ENCODE measurements around the gene ENTHD1.
"Not testable (repeated sequence)": the region's sequence is repeated elsewhere in the genome, so short reads cannot be mapped to it uniquely, and the experiment has no call there.

ENTHD1 gene

DNA sequence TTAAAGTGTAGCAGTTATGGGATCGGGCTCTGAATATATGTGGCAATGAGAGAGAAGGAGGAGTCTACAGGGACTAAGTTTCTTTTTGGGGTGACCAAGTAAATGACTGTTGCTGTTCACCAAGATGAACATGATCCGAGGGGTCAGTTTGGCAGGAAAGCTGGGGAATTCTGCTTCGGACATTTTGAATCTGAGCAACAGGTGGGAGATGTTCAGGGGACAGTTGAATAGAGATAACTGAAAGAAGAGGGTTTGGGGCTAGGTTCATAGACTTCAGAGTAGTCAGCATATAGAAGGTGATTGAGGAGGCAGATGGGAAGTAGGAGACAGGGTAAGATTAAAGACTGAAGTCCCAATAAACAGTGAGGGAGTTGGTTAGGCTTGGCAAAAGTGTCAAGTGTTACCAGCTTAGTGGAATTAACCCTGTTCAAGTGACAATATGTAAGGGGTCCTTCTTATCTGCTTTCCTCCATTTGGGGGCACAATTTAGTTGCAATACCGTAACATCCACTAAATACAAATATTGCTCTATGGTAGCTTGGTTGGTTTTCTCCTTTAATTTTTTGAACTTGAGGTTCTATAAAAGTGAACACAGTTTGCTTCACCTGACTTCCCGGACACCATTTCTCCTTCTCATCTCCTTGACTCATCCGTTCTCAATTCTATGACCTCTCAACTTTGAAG is 2.9 kb upstream of the ENTHD1 start:
- DNase-seq: peak; percentile 16

DNA sequence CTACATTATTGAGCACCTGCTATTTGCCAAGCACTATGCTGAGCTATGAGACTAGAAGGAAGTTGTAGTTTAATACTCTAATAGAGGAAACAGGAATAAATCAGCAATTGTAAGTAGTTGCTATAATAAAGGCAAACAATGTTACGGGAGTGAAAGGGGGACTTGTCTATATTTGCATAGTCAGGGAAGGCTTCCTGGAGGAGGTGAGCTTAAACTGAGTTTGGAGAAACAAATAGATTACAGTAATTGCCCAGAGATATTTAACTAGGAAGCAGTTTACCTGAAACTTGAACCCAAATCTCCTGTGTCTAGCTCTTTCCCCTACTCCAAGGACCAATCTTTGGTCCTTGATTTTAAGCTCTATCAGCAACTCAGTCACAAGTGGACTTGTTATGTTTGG is 2.1 kb upstream of the ENTHD1 start:
- DNase-seq: no peak

DNA sequence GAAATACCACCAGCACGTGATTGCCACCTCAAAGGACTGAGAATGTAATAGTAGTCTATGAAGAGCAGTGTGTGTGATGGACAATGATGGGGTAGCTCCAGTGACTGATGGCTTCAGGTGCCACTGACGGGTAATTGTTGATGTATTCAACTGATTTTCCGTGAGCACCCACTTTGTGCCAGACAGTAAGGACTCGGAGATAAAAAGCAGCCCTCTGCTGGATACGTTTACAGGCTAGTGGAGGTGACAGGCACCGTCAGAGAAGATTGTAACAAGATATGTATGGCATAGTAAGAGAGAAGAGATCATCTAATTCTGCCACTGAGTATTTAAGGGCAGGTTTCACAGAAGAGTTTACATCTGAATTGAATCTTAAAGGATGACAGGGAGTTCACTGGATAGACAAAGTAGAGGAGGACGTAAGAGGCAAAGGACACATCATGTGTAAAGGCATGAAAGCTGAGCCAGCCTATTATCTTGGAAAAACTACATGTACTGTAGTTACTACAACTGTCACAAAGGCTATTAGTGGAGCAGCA is 1.1 kb upstream of the ENTHD1 start:
- no peak for DNase-seq

DNA sequence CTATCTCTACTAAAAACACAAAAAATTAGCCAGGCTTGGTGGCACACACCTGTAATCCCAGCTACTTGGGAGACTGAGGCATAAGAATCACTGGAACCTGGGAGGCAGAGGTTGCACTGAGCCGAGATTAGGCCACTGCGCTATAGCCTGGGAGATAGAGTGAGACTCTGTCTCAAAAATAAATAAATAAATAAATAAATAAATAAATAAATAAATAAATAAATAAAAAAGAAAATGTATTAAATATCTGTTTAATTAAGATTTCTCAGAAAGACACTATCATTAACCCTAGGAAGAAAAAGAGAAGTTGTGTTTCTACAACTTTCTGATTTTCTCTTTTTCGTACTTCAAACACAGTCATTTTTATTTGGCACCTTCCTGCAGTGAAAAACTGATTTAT is 3.6 kb downstream of the ENTHD1 start:
- DNase-seq: not testable (repeated sequence)

DNA sequence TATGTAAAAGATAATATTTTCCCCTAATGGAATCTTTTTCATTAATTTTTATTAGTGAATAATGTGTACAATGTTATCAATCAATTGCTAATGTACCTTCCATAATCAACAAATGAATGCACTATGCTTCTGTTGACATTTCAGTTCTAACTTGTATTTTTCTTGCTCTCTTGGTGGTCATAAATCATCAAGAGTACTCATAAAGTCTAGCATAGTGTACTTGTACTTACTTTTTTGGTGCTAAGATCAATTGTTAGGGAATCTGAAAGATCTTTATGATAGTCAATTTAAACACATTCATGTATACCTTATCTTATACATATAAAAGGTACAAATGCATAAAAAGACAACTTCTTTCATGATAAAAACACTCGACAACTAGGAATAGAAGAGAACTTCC is 10.5 kb downstream of the ENTHD1 start:
- no peak for DNase-seq

DNA sequence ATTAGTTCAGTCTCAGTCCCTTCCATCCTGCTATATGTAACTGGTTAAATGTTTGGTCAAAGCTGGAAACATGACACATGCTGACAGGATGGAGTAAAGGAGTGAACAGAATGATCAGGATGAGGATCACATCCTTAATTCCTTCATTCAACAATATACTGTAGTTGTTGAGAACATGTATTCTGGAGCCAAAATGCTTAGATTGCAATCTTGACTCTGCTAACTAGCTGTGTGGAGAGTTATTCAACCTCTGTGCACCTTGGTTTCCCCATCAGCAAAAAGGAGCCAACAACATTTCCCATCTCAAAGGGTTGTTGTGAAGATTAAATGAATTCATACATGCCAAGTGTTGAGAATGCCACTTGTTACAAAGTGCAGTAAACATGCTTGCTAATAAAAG is 12.8 kb downstream of the ENTHD1 start:
- DNase-seq: no peak

DNA sequence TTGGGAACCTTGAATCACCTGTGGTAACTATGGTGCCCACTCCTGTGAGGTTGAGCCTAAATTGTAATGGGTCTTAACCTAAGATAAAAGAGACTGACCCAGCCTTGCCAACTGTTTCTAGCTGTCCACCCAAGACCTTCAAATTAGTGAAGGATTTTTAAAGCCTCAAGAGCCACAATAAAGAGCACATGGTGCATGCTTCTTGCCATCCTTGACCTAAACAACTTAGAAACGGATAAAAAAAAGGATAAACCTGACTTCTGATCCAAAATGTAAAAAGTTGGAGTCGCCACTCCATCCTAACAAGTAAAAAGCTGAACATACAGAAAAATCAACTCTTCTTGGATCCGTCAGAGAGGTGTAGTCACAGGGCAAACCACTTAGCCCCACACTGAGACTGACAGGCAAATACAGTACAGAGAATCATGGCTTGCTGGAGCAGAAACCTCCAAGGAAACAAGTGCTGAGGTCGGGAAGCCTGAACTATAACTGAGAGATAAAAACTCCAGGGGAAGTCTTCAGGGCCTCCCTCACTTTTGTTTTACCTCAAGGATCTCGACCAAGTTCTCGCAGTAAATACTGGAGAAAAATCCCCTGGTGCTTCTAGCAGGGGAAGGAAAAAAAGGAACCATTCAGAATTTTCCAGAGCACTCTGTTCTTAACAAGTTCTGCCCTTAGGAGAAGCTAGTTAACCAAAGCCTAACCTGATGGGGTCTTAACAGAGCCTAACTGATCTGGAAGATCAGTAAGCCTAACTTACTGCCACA is 16.3 kb downstream of the ENTHD1 start:
- DNase-seq: no peak

DNA sequence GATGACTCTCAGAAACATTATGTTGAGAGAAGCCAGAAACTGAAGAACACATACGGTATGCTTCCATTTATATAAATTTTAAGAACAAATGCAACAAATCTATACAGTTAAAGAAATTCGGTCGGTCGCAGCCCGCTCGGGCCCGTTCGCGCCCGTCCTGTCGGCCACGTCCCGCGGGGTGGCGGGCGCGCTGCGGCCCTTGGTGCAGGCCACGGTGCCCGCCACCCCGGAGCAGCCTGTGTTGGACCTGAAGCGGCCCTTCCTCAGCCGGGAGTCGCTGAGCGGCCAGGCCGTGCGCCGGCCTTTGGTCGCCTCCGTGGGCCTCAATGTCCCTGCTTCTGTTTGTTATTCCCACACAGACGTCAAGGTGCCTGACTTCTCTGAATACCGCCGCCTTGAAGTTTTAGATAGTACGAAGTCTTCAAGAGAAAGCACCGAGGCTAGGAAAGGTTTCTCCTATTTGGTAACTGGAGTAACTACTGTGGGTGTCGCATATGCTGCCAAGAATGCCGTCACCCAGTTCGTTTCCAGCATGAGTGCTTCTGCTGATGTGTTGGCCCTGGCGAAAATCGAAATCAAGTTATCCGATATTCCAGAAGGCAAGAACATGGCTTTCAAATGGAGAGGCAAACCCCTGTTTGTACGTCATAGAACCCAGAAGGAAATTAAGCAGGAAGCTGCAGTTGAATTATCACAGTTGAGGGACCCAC is 18.2 kb downstream of the ENTHD1 start:
- DNase-seq: not testable (repeated sequence)

DNA sequence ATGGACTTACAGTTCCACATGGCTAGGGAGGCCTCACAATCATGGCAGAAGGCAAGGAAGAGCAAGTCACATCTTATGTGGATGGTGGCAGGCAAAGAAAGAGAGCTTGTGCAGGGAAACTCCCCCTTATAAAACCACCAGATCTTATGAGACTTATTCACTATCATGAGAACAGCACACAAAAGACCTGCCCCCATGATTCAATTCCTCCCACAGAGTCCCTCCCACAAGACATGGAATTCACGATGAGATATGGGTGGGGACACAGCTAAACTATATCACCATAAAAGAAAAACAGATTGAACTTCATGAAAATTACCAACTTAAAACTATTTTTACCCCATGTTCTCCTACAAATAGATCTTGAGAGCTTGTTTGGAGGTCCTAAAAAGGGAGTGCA is 19.6 kb downstream of the ENTHD1 start:
- DNase-seq: no peak

DNA sequence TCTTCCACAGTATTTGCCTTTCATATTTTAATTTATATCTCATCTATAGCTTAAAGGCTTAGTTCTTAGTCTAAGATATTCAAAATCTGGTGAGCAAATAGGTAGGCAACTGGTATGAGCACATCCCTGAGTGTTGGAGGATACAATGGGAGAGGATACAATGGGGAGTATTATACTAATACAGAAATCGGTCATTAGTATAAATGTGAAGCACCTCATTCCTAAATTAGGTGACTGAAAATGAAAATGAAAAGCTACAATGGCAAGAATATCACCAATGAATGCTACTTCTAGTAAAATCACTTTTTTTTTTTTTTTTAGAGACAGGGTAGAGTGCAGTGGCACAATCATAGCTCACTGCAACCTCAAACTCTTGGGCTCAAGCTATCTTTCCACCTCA is 21.0 kb downstream of the ENTHD1 start:
- DNase-seq: no peak

DNA sequence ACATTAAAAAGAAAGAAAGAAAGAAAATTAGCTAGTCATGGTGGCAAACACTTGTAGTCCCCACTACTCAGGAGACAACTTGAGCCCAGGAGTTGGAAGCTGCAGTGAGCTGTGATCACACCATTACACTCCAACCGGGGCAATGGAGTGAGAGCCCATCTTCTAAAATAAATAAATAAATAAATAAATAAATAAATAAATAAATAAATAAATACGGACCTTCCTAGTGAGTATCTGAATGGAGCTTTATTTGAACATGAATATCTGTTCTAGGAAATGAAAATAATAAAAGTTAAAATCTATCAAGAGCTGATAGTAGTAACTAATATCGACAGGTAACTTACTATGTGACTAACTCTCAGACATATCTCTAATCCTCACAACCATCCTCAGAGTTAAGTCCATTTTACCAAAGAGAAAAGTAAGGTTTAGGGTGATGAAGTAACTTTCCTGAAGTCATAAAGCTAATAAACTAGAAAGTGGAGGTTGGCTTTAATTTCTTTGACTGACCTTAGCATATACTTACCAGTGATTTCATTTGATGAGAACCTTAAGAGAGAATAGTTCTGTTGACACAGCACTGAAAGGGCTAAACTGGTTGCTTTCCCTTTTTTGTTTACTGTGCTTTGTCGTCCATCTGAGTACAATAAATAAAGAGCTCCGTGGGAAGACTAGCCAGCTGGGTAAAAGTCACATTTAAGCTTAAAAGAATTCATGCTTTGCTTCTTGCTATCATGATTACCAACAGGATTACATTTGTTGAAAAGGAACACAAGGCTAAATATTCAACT is 22.4 kb downstream of the ENTHD1 start:
- no peak for DNase-seq

DNA sequence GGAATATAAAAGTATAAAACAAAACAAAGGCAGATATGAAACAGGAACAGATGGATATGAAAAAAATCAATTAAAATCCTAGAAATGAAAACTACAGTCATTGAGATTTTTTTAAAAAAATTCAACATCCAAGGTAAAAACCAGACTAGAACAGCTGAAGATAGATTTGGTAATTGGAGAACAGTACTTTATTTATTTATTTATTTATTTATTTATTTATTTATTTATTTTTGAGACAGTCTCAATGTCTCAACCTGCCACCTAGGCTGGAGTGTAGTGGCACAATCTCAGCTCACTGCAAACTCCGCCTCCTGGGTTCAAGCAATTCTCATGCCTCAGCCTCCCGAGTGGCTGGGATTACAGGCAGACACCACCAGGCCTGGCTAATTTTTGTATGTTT is 23.8 kb downstream of the ENTHD1 start:
- not testable (repeated sequence) for DNase-seq

DNA sequence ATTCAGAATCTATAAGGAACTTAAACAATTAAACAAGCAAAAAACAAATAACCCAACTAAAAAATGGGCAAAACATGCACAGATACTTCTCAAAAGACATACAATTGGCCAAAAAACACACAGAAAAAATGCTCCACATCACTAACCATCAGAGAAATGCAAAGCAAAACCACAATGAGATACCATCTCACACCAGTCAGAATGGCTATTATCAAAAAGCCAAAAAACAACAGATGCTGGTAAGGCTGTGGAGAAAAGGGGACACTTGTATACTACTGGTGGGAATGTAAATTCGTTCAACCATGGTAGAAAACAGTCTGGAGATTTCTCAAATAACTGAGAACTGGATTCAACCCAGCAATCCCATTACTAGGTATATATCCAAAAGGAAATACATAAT is 24.8 kb downstream of the ENTHD1 start:
- DNase-seq: no peak

DNA sequence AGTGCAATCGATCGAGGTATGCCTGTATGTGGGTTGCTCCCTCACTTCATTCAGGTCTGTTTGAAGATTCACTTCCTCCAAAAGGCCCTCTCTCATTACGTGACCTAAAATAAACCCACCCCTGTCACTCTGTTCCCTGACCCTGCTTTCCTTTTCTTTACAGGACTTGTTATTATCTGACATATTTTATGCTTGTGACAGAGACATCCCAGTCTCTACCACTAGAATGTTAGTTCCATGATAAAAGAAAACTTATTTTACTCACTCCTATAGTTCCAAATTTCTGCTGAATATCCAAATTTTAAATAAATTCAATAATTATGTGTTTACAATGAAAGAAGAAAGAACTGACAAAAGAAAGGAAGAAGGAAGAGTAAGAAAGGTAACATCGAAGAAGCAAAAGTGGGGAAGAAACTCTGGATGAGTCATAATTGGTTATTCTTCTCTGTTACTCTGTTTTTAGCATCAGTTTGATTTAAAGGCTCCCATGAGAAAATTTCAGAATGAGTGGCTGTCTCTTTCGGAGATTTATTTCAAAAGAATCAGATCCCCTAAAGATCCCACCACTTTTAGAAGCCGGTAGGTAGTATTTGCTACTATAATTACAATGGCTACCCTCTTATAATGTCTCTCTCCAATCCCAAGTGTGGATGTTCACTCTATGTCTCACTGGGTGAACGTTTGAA is 33.5 kb downstream of the ENTHD1 start:
- DNase-seq: no peak

DNA sequence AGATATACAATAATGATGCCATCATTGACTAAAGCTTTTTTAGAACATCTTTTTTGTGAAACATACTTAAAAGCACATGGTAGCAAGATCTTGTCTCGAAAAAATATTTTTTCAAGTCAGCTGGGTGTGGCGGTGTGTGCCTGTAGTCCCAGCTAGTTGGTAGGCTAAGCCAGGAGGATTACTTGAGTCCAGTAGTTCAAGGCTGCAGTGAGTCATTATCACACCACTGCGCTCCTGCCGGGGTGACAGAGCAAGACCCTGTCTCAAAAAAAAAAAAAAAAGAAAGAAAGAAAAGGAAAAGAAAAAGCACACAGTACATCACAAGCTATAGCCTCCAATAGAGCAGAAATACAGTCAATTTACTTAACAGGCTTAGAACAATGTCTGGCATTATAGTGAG is 37.0 kb downstream of the ENTHD1 start:
- no peak for DNase-seq

DNA sequence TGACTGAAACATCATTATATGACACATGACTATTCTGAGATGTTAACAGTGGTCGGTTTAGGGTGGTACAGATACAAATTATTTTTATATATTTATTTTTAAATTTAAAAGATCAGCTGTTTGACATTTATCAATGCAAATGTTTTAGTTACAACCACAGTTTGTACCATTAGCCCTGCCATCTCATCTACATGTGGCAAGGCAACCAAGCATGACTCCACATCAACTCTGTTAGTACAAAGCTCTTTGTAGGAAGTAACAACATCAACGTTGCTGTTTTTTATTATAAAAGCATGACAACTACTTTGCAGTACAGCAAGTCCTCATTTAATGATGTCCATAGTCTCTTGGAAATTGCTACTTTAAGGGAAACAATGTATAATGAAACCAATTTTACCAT is 40.8 kb downstream of the ENTHD1 start:
- no peak for DNase-seq

DNA sequence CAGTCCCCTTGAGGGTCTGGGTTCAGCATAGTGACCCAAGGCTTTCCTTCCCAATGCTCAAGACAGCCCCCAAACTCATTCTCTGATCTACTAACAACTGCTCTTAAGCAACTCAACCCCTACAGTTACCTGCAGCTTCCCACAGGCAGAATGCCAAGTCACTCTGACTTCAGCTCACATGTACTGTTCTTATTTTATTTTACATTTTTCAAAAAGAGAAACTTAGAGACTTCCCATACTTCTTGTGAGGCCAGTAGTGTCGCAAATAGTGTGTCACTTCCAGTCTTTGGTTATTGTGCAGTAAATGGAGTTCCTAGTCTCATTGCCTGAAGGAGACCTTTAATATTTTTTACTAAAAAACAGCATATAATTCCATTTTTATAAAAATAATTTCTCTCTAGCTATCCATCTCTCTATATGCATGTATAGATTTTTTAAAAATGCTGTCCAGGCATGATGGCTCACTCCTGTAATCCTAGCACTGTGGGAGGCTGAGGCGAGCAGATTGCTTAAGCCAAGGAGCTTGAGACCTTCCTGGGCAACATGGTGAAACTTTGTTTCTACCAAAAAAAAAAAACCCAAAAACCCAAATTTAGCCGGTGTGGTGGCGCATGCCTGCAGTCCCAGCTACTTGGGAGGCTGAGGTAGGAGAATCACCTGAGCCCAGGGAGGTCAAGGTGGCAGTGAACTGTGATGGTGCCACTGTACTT is 41.8 kb downstream of the ENTHD1 start:
- no peak for DNase-seq

DNA sequence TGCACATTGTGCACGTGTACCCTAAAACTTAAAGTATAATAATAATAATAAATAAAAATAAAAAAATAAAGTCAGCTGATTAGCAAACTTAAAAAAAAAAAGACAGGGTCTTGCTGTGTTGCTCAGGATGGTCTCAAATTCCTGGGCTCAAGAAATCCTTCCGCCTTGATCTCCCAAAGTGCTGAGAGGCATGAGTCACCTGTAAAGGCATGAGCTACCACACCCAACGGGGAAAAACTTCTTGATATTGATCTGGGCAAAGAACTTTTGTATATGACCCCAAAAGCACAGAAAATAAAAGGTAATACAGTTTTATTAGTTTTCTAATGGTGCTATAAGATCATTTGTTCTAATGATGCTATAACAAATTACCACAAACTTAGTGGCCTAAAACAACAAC is 46.1 kb downstream of the ENTHD1 start:
- DNase-seq: no peak

DNA sequence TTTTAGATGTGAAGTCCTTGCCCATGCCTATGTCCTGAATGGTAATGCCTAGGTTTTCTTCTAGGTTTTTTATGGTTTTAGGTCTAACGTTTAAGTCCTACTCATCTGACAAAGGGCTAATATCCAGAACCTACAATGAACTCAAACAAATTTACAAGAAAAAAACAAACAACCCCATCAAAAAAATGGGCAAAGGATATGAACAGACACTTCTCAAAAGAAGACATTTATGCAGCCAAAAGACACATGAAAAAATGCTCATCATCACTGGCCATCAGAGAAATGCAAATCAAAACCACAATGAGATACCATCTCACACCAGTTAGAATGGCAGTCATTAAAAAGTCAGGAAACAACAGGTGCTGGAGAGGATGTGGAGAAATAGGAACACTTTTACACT is 47.0 kb downstream of the ENTHD1 start:
- not testable (repeated sequence) for DNase-seq

DNA sequence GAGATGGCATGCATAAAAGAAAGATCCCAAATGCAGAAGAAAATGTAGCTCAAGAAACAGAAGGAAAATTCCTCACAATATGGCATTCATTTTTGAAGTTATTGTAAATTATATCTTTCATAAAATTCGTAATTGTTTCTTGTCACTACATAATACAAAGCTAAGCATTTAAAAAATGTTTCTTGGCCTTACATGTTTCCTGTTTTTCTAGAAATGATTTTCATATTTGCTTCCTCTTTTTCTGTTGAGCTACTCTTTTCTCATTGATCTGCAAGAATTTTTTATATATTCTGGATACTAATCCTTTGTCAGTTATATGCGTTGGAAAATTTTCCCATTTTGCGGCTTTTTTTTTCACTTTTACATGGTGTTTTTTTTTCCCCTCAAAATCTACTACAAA is 48.0 kb downstream of the ENTHD1 start:
- DNase-seq: no peak

DNA sequence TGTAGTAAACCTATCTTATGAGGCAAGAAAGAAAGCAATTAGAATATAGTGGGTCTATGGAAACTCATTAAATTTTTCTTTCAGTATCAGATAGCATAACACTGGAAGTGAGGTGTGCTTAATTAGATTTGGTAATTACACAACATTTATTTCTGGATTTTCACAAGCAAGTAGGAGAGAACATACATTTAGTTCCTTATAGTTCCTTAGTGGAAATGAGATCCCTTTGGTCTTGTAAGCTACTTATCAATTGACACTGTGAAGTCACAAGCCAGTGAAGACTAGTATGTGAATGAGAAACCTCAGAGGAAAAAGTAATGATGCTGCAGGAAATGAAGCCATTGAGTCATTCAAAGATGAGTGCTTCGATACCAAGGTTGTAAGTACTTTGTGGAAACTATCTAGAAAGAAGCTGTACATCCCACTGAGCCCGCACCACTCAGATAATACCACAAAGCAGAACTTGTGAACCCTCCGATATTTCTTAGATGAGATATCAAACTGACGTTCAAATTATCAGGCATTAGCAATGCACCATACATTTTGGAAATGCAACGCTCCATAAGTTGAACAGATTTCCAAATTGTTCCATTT is 53.5 kb downstream of the ENTHD1 start:
- DNase-seq: no peak
